HCT116 (cell line): ENCODE data around the gene CD300LD. TPM values are rescaled to one million over a fixed set of nuclear protein-coding genes. Genes with fewer than 3 reads are reported as not detected.

Source experiments
- ATAC-seq: fragments of 200-7000 bp; cut with Tn5 transposase; 2 replicates; pipeline ENCODE4 v1.9.1; 2020; ENCODE audit warnings: mild to moderate bottlenecking, moderate library complexity
- BruUV-seq: library from RNA; stranded (reverse); fragments of 400-500 nt; replicated peaks from 2 replicates; lab custom pipeline; 2021; lab: Mats Ljungman, UMichigan
- CTCF ChIA-PET: fragments of 300-600 bp; sonication (Branson Sonifier 250); formaldehyde crosslinking; loops from one replicate; lab custom pipeline; 2021; ENCODE audit warnings: antibody characterized with exemption; lab: Charles Lee
- POLR2A ChIA-PET: fragments of 300-600, 350-600 bp; sonication (Branson Sonifier 250); formaldehyde crosslinking; loops from one replicate; lab custom pipeline; 2021; ENCODE audit warnings: antibody characterized with exemption; lab: Charles Lee
- RAD21 ChIA-PET, 2 experiments: fragments of 300-600 bp; sonication (Branson Sonifier 250); formaldehyde crosslinking; loops; one replicate each; lab custom pipeline; 2023; ENCODE audit warnings: low total read pairs in 2 of 2; ENCODE audit not compliant: uncharacterized antibody in 2 of 2, unreplicated experiment in 2 of 2, low non-redundant PET in 1 of 2; lab: Charles Lee
- DNase-seq: peaks from one replicate; pipeline ENCODE4 v3.0.0-alpha.2; 2010; ENCODE audit warnings: low read depth, low spot score
- H2AFZ ChIP-seq: fragments of 200-600 bp; shearing (Covaris generic), sonication (generic); 2 replicates; pipeline ENCODE4 v1.6.1; 2017; ENCODE audit warnings: low read depth, mixed run types, mixed read lengths, antibody characterized with exemption, low read length; ENCODE audit not compliant: poor library complexity, severe bottlenecking
- H3K27ac ChIP-seq: 2 replicates; pipeline ENCODE4 v1.5.1; 2012; ENCODE audit warnings: low read depth, low read length
- H3K27me3 ChIP-seq: fragments of 200-600 bp; sonication (generic); 2 replicates; pipeline ENCODE4 v1.6.1; 2016; ENCODE audit warnings: mixed run types, low read length, mixed read lengths; ENCODE audit not compliant: insufficient read depth
- H3K36me3 ChIP-seq, 2 experiments: fragments of 200-500 bp in 1 of 2; fragments of 200-600 bp in 1 of 2; sonication (Bioruptor generic) in 1 of 2; sonication (generic) in 1 of 2; 2 replicates each; pipeline versions ENCODE4 v1.5.1 to v1.6.1; 2014 to 2016; ENCODE audit warnings: low read length in 2 of 2, inconsistent platforms in 1 of 2, mixed read lengths in 1 of 2, mixed run types in 1 of 2; ENCODE audit not compliant: insufficient read depth in 2 of 2, control insufficient read depth in 1 of 2
- H3K4me1 ChIP-seq, 2 experiments: fragments of 200-600 bp in 1 of 2; sonication (generic) in 1 of 2; 2 replicates each; pipeline versions ENCODE4 v1.5.1 to v1.6.1; 2012 to 2017; ENCODE audit warnings: low read length in 2 of 2, inconsistent platforms in 1 of 2, mild to moderate bottlenecking in 1 of 2, mixed read lengths in 1 of 2, mixed run types in 1 of 2, moderate library complexity in 1 of 2; ENCODE audit not compliant: insufficient read depth in 2 of 2, control insufficient read depth in 1 of 2
- H3K4me2 ChIP-seq: fragments of 200-600 bp; sonication (generic); 2 replicates; pipeline ENCODE4 v1.6.1; 2017; ENCODE audit warnings: mixed run types, low read length, mixed read lengths
- H3K4me3 ChIP-seq, 2 experiments: fragments of 200-600 bp in 1 of 2; sonication (generic) in 1 of 2; replicated peaks in 1 of 2; 2 replicates each; pipeline ENCODE4 v1.5.1; 2011 to 2016; ENCODE audit warnings: low read length in 2 of 2, control low read depth in 1 of 2, low read depth in 1 of 2, mild to moderate bottlenecking in 1 of 2, mixed read lengths in 1 of 2, mixed run types in 1 of 2
- H3K79me2 ChIP-seq: fragments of 200-600 bp; sonication (generic); 2 replicates; pipeline ENCODE4 v1.6.1; 2017; ENCODE audit warnings: mild to moderate bottlenecking, mixed run types, low read length, moderate library complexity, mixed read lengths; ENCODE audit not compliant: insufficient read depth
- H3K9ac ChIP-seq: fragments of 200-600 bp; sonication (generic); 2 replicates; pipeline ENCODE4 v1.6.1; 2016; ENCODE audit warnings: low read length, mixed read lengths
- H3K9me2 ChIP-seq: fragments of 200-600 bp; sonication (generic), shearing (Covaris generic); 2 replicates; pipeline ENCODE4 v1.6.1; 2017; ENCODE audit warnings: mixed run types, mild to moderate bottlenecking, moderate library complexity; ENCODE audit not compliant: insufficient read depth
- H3K9me3 ChIP-seq, 2 experiments: fragments of 200-500 bp in 1 of 2; fragments of 200-600 bp in 1 of 2; sonication (Bioruptor generic) in 1 of 2; sonication (generic) in 1 of 2; 2 replicates each; pipeline ENCODE4 v1.6.1; 2014 to 2017; ENCODE audit warnings: low read length in 2 of 2, mixed read lengths in 2 of 2, inconsistent platforms in 1 of 2, low read depth in 1 of 2, mild to moderate bottlenecking in 1 of 2, mixed run types in 1 of 2, moderate library complexity in 1 of 2; ENCODE audit not compliant: control insufficient read depth in 1 of 2, insufficient read depth in 1 of 2
- H4K20me1 ChIP-seq: fragments of 200-600 bp; sonication (generic), shearing (Covaris generic); 2 replicates; pipeline ENCODE4 v1.6.1; 2017; ENCODE audit warnings: mixed run types, mild to moderate bottlenecking, moderate library complexity; ENCODE audit not compliant: insufficient read depth
- CBX3 ChIP-seq: IDR thresholded peaks from 2 replicates; pipeline ENCODE4 v1.6.1; 2012; ENCODE audit warnings: low read depth
- CEBPB ChIP-seq: IDR thresholded peaks from 2 replicates; pipeline ENCODE4 v1.6.1; 2012; ENCODE audit warnings: low read depth
- EGR1 ChIP-seq: IDR thresholded peaks from 2 replicates; pipeline ENCODE4 v1.6.1; 2012; ENCODE audit warnings: low read depth
- ELF1 ChIP-seq: IDR thresholded peaks from 2 replicates; pipeline ENCODE4 v1.6.1; 2012; ENCODE audit warnings: low read depth, borderline replicate concordance
- EZH2phosphoT487 ChIP-seq: fragments of 200-600 bp; IDR thresholded peaks from 2 replicates; pipeline ENCODE4 v1.6.1; 2018; ENCODE audit warnings: antibody characterized with exemption, borderline replicate concordance
- FOSL1 ChIP-seq: IDR thresholded peaks from 2 replicates; pipeline ENCODE4 v1.6.1; 2012; ENCODE audit warnings: low read depth
- JUND ChIP-seq: IDR thresholded peaks from 2 replicates; pipeline ENCODE4 v1.6.1; 2012
- POLR2A ChIP-seq: IDR thresholded peaks from 2 replicates; pipeline ENCODE4 v1.7.0; 2011; ENCODE audit warnings: borderline replicate concordance; ENCODE audit not compliant: insufficient read depth, insufficient read length; ENCODE audit errors: extremely low read depth
- POLR2AphosphoS5 ChIP-seq: IDR thresholded peaks from 2 replicates; pipeline ENCODE4 v1.6.1; 2011; ENCODE audit warnings: mild to moderate bottlenecking, low read depth, low read length, moderate library complexity
- RAD21 ChIP-seq: IDR thresholded peaks from 2 replicates; pipeline ENCODE4 v1.6.1; 2012; ENCODE audit warnings: low read depth, mild to moderate bottlenecking
- SP1 ChIP-seq: IDR thresholded peaks from 2 replicates; pipeline ENCODE4 v1.6.1; 2012; ENCODE audit warnings: low read depth
- SRF ChIP-seq: IDR thresholded peaks from 2 replicates; pipeline ENCODE4 v1.6.1; 2012; ENCODE audit warnings: low read depth
- TCF7L2 ChIP-seq: IDR thresholded peaks from 2 replicates; pipeline ENCODE4 v1.7.0; 2011; ENCODE audit warnings: borderline replicate concordance, inconsistent platforms; ENCODE audit not compliant: insufficient read depth, insufficient read length; ENCODE audit errors: extremely low read depth
- ZNF274 ChIP-seq: fragments of 200-500 bp; sonication (Bioruptor generic); IDR thresholded peaks from 2 replicates; pipeline ENCODE4 v1.6.1; 2014; ENCODE audit warnings: mild to moderate bottlenecking, low read depth, low read length, inconsistent platforms
- intact Hi-C: fragments of 100-400 bp; cut with micrococcal nuclease; formaldehyde crosslinking; loops from 2 replicates; pipeline ENCODE4 v1.10.0; 2022
- total RNA-seq: library from RNA; stranded (reverse); gene quantifications from one replicate; pipeline ENCODE4 v1.2.1, GENCODE V29; 2021; ENCODE audit not compliant: unreplicated experiment
- TF ChIP-seq, protein P1 (sequence below): IDR thresholded peaks from 2 replicates; pipeline ENCODE4 v1.6.1; 2012
- TF ChIP-seq, protein P2 (sequence below): IDR thresholded peaks from 2 replicates; pipeline ENCODE4 v1.6.1; 2011; ENCODE audit warnings: mild to moderate bottlenecking, low read length, moderate library complexity; ENCODE audit not compliant: insufficient replicate concordance; ENCODE audit errors: extremely low read depth

Gene CD300LD
- total RNA-seq, 1 experiment from 2014 or later, result not detected

DNA sequence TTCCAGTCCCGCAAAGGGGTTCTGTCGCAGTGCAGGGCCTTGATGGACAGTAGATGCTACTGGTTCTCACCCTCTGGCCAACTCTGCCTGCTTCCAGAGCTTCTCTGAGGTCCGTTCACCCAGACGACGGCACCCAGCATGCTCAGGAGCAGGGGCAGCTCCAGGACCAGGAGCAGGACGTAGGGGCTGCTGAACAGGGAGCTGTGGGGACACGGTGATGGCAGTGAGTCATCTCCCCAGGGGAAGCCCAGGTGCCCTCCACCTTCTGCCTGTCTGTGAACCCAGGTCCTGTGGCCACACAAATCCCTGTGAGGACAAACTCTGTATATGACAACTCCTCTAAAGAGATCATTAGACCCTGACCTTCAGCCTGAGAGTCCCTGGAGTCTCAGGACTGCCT lies 42.7 kb downstream of the CD300LD start:
- no peak overlapping the region for H3K4me3 ChIP-seq
- H3K4me2 ChIP-seq, result no peak overlapping the region
- H3K9ac ChIP-seq, result no peak overlapping the region
- BruUV-seq, result no TSS peak
- H3K9me3 ChIP-seq, result no peaks in the 10 kb centered on the region
- no peak for TF ChIP-seq CEBPB
- no peak for TF ChIP-seq RAD21
- TF ChIP-seq CBX3, result no peak
- TF ChIP-seq POLR2AphosphoS5, result no peak
- TF ChIP-seq, protein P1, sequence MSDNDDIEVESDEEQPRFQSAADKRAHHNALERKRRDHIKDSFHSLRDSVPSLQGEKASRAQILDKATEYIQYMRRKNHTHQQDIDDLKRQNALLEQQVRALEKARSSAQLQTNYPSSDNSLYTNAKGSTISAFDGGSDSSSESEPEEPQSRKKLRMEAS, result no peak
- TF ChIP-seq TCF7L2, result no peak
- no peak for TF ChIP-seq EZH2phosphoT487
- no peak for TF ChIP-seq SP1
- no peak for TF ChIP-seq ELF1
- TF ChIP-seq JUND, result no peak
- no peak for TF ChIP-seq POLR2A
- no peak for TF ChIP-seq ZNF274
- TF ChIP-seq, protein P2, sequence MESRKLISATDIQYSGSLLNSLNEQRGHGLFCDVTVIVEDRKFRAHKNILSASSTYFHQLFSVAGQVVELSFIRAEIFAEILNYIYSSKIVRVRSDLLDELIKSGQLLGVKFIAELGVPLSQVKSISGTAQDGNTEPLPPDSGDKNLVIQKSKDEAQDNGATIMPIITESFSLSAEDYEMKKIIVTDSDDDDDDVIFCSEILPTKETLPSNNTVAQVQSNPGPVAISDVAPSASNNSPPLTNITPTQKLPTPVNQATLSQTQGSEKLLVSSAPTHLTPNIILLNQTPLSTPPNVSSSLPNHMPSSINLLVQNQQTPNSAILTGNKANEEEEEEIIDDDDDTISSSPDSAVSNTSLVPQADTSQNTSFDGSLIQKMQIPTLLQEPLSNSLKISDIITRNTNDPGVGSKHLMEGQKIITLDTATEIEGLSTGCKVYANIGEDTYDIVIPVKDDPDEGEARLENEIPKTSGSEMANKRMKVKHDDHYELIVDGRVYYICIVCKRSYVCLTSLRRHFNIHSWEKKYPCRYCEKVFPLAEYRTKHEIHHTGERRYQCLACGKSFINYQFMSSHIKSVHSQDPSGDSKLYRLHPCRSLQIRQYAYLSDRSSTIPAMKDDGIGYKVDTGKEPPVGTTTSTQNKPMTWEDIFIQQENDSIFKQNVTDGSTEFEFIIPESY, result no peak
- no peak for TF ChIP-seq SRF
- TF ChIP-seq EGR1, result no peak
- TF ChIP-seq FOSL1, result no peak
- H3K9me2 ChIP-seq, result no peaks in the 10 kb centered on the region
- H3K27ac ChIP-seq, result no peak overlapping the region
- intact Hi-C loops, result no loop called here
- ChIA-PET POLR2A (no interaction called here), RAD21 (no interaction called here), CTCF (interaction anchor here (1.3 kb wide), 1 partner anchor 17 kb away, joined by 3 read pairs; no protein-coding TSS in a partner anchor)
- H2AFZ ChIP-seq, result no peak overlapping the region
- H4K20me1 ChIP-seq, result no peaks in the 10 kb centered on the region
- DNase-seq (no peak), ATAC-seq (no peak)
- peaks cover 16% of the 10 kb centered on the region; the same call in 1 of the 2 replicates for H3K27me3 ChIP-seq
- H3K4me1 ChIP-seq, result peaks cover 0 to 5% of the 10 kb centered on the region in 2 experiments; a peak in 1 of 4 replicates
- H3K36me3 ChIP-seq, result no peaks in the 10 kb centered on the region
- H3K79me2 ChIP-seq, result no peaks in the 10 kb centered on the region
